ENCODE results near the gene FAM131B.
"Not testable (repeated sequence)": the region's sequence is repeated elsewhere in the genome, so short reads cannot be mapped to it uniquely, and the experiment has no call there.

Gene FAM131B

DNA sequence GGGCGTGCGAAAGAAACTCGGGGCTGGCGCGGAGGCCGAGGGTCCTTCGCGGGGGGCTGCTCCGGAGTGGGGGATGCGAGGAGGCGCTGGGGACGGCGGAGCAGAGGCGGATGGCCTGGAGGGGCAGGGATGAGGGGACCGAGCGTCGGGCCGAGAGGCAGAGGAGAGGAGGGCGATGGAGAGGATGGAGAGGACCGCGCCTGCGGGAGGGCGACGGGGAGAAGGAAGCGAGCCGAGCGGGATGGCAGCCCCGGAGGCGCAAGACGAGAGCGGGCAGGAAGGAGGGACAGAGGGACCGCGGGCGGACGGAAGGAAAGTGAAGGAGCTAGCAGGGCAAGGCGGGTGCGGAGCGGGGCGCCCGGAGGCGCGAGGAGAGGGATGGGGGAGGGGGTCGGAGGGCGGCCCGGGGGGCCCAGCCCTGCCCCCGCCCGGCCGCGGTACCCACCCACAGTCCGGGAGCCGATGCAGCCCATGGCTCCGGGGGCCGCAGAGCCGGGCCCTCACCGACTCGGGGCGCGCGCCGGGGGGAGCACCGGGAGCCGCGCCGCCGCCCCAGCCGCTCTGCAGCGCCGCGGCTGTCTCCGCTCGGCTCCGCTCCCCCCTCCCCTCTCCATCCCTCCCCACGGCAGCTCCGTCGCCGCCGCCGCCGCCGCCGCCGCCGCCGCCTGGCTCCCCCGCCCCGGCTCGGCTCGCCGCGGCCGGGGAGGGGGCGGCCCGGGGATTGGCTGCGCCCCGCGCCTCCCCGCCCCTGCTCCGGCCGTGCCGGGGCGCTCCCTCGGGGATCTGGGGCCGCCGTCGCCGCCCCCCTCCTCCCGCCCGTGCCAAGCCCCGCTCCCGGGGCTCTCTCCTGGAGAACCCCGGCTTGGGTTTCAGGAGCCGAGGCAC lies at the start of gene FAM131B:
Gene FAM131B (minus strand): TSS at position 583 of the 885 bp plus-strand sequence. CDS start 110 bp downstream, at position 473.
- DNase-seq = no peak

DNA sequence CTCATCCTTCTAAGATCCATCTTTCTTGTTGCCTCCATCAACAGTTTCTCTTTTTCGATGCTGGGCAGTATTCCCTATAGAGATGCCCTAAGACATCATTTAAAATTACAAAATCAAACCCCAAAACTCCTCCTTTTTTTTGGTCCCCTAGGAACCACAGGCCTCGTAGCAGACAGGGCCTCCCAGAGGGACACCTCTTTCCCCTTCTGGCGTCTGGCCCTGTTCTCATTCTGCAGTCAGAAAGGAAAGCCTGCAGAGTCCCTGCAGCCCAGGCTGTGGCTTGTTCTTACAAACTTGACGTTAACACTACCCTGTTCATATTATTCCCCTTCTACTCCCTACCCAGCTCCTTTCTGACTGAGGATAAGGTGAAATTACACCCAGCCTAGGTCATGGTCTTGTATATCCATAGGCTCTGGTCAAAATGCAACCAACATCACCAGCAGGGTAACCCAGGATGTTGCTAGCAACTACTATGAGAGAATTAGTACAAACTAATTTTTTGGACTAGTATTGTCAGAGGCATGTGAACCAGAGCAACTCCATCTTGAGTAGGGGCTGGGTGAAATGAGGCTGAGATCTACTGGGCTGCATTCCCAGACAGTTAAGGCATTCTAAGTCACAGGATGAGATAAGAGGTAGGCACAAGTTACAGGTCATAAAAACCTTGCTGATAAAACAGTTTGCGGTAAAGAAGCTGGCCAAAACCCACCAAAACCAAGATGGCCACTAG lies 49.6 kb upstream of the FAM131B start:
- no peak for DNase-seq

DNA sequence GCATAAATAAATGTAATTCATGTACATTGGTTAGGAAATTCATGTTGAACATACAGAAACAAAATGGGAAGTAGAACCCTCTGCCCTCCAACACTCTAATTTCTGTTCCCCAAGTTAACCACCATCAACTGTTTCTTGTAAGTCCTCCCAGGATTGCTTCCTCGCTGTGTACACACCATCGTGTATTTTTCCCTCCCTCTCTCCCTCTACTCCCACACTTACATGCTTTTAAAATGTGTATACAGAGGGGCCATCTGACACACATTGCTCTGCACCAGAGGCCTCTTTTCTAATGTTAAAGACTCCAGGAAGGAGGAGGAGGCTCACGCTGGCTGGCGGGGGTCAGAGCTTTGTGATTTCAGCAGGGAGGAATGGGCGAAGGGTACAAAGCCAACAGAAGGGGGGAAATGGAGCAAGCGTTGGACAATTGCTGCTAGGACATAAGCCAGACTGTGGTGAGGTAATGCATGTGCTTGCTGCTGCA lies 48.0 kb upstream of the FAM131B start:
- DNase-seq = no peak

DNA sequence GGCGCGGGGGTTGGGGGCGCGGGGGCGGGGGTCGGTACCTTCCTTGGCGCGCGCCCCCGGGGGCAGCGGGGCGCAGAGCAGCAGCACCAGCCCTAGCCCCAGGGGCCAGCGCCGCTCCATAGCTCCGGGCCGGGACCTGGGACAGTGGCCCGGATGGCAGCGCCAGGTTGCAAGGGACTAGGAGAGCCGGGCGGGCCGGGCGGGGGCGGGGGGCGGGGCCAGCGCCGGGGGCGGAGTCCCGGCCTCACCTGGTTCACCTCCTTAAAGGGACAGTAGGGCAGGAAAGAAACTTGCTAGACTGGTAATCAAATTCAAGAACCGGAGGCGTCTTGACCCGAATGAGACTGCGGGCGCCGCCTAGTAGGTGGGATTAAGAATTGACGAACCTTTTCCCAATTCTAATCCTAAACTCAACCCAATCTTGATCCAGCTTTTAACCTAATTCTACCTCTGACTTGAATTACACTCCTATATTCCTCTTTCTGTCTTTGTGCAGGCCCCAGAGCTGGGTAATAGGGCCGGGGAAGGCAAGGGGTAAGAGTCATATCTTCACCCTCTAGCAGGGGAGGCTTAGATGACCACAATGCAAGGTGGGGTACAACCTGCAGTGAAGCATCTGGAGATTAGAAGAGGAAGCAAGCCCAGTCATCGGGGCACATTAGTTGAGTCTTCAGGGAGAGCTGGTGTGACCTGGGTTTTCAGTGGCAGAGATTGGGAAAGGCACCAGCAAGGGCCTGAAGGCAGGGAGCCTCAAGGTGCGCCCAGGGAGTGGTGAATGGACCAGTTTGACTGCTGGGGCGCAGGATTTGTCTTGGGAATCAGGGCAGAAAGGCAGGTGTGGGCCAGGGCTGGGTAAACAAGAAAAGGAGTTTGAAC lies 46.4 kb upstream of the FAM131B start, which contains the start of gene EPHA1:
Gene EPHA1 (minus strand): TSS at position 171 of the 876 bp plus-strand sequence. CDS start 51 bp downstream, at position 120.
- no peak for DNase-seq

DNA sequence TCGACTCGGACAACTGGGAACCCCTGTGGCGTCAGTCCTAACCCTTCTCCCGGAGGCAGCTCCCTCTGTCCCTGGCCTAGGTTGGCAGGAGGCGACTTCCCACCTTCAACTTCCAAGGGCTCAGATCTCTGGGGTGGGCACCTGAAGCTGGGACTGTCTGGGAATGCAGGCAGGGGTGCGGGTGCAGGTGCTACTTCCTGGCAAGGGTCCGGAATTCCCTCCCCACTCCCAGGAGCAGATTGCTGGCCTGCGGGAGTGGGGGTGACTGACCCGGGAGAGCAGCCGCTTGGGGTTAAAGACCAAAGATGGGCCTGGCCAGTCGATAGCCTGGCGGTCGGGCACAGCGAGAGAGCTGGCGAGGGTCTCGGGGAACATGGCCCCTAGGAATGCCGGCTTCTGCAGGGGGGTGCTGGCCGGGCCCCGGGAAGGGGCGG lies 45.8 kb upstream of the FAM131B start:
- no peak for DNase-seq

DNA sequence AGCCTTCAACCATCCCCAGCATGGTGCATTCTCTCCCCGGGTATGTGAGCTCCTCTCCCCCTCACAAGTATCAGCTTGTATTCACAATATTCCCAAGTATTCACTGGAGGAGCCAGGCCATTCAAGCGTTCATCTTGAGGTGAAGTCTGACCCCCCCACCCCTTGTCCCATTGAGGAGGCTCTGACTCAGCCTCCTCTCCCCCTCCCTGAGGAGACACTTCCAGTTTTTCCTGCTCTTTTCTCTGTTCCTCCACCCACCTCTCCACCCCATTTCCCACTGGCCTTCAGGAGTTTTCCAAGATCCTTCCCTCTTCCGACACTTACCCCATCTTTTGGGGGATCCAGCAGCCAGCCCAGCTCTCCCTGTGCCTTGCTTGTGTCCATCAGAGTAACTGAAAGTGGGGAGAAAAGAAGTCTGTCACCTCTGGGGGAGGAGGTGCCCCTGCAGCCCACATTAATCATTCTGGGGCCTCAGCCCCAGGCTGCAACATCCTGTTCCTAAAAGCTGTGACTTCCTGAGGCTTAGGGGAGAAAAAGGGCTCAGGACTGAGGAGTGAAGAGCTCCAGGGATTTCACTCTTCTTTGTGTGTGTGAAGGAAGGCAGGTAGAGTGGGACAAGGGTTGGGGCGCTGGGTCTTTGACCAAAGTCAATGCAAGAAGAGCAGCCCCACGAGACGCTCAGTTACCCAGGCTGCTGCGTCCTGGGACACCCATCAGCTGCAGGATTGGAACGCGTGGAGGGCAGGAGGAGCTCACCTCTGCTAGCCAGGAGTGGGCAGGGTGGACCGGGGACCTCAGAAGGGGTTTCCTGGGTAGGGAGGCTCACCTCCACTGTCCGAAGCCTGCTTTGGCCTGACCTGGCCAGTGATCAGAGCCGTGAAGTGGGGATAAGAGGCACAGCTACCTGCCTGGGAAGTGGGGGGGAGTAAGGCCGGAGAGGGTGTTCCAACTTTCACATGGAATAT lies 45.1 kb upstream of the FAM131B start:
- no peak for DNase-seq

DNA sequence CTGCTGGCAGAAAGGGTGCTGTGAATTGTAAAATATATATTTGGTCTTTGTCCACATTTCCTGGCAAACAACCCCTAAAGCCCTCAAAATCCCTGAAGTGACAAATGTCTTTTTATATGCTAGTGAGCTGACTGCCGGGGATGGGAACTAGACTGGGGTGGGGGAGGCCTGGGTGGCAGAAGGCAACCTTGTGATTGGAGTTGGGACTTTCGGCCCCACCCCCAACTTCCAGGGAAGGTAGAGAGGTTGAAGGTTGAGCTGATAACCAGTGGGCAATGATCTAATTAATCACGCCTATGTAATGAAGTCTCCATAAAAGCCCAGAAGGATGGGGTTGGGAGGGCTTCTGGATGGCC lies 43.5 kb upstream of the FAM131B start:
- no peak for DNase-seq

DNA sequence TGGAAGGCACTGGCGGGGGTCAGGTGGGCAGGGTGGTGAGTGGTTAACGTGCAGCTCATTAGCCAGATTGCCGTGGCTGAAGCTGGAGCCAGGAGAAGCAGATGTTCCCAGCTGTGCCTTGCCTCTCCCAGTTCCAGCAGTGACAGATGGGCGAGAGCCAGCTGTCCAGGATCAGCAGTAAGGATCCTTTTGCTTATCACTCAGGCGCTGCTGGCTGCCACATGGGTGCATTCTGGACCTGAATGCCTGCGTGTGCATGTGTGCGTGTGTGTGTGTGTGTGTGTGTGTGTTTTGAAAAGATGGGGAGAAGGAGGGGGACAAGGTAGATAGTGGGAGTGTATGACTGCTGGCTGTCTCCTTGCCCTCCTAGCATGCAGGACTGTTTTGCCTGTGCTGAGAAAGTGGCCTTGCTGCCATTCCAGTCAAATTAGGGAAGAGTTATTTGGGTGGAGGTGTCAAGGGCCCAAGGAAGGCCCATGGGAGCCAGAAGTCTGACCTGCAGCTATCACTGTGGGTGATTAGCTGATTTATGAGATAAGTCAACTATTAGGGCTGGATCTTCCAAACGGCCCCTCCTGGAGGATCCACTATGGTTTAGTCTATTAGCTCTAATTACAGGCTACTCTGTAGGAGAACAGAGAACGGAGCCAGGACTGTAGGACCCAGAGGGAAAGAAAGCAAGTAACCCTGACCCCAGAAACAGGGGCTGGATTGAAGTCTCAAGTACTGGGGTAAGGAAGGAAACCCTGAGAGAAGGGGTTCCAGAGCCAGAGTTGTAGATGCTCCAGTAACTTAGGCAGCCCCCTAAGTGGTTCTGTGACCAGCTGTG lies 42.9 kb upstream of the FAM131B start:
- no peak for DNase-seq

DNA sequence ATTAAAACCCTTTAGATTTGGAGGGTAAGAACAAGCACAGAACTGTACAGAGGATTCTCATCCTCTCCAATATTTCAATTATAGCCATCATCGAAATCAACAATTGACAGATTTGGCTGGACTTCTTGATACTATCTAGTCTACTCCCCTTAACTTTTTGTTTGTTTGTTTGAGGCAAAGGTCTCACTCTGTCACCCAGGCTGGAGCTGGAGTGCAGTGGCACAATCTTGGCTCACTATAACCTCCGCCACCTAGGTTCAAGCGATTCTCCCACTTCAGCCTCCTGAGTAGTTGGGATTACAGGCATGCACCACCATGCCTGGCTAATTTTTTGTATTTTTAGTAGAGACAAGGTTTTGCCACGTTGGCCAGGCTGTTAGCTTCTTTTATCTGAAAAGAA lies 39.7 kb upstream of the FAM131B start:
- not testable (repeated sequence) for DNase-seq

DNA sequence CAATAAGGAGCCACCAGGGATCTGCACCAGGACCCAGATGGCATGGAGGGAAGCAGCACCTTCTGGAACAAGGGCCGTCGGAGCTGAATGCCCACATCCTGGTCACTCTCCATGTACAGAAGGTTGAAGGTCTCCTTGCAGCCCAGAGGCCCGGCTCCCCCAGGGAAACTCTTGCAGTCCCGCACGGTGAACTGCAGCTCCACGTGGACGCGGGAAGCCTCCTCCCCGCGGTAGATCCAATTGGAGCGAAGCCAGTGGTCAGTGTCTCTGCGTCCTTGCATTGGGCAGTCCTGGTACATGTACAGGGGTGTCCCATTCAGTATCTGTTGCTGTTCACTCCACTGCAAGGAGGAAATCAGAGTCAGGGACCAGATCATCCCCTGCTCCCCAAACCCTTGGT lies 38.8 kb upstream of the FAM131B start:
- no peak for DNase-seq

DNA sequence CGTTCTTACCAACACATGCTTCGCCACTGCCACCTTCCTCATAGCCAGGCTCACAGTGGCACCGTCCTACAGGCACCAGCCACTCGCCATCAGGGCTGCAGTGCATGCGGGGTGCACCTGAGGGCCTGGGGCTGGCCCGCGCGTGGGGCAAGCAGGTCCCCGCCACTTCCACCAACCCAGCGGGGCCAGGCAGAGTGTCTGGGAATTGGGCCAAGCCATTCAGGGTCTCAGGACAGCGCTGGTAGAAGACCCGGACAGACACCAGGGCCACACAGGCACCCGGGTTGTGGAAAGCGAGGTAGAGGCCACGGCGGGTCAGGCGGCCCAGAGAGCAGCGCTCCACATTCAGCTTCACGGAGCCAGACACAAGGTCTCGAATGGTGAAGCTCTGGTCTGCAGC lies 37.1 kb upstream of the FAM131B start:
- DNase-seq = no peak

DNA sequence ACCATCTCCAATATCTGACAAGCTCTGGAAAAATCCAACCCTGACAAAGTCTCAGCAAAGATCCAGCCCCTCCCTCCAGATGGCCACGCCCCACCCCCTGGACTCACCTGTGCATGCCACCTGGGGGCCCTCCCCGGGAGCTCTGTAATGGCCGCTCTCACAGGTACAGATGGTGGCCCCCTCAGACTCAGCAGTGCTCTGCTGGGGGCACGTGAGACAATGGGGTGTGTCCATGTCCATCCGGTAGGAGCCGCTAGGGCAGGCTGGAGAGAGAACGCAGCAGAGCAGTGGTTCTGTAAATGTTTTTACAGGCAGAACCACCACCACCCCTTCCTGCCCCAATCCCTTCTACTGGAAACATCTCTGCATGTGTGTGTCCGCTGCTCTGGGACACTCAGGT lies 36.6 kb upstream of the FAM131B start:
- no peak for DNase-seq

DNA sequence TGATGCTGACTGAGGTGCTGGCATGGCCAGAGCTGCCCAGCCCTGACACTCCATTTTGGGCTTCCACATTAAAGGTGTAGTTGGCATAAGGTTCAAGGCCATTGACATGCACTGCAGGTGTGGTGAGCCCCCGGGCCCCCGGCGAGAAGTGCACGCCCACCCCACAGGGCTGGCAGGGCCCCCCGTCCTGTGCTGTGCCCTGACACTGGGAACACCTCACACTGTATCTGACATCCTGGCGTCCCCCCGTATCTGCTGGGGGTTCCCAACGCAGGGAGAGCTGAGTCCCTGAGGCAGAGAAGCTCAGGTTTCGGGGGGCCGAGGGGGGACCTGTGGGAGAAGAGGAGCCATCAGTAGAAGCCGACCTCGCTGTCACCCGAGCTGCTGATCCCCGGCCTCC lies 36.1 kb upstream of the FAM131B start:
- no peak for DNase-seq

DNA sequence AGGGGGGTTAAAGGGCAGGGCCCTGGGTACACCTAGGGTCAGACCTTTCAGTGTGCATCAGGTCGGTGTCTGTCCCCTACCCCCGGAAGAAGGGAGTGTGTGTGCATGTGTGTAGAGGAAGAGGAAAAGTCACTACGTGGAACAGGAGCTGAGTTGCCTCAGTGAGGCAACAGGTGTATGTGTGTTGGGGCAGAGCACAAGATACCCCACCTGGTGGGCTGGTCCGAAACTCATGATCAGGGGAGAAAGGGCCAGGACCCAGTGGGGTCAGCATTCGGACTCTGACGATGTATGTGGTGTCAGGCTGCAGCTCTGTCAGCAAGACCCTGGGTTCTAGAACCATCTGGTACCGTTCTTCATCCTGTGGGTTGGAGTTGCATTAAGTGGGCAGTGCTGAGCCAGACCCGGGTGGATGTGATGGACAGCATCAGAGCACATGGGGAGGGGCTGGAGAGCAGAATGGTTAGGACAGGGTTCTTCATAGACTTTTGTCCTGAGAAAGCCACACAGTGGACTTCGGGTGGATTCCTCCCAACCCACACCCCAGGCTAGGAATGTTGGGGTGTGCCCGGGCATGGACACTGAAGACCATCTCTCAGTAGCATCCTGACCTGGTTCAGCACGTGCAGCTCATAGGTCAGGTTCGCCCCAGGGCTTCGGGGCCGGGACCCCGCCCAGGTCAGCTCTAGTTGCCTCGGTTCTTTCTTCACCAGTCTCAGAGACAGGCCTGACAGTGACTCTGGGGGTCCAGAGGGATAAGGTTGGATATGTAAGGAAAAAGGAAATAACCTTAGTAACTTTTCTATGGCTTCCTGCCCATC lies 35.4 kb upstream of the FAM131B start:
- no peak for DNase-seq

DNA sequence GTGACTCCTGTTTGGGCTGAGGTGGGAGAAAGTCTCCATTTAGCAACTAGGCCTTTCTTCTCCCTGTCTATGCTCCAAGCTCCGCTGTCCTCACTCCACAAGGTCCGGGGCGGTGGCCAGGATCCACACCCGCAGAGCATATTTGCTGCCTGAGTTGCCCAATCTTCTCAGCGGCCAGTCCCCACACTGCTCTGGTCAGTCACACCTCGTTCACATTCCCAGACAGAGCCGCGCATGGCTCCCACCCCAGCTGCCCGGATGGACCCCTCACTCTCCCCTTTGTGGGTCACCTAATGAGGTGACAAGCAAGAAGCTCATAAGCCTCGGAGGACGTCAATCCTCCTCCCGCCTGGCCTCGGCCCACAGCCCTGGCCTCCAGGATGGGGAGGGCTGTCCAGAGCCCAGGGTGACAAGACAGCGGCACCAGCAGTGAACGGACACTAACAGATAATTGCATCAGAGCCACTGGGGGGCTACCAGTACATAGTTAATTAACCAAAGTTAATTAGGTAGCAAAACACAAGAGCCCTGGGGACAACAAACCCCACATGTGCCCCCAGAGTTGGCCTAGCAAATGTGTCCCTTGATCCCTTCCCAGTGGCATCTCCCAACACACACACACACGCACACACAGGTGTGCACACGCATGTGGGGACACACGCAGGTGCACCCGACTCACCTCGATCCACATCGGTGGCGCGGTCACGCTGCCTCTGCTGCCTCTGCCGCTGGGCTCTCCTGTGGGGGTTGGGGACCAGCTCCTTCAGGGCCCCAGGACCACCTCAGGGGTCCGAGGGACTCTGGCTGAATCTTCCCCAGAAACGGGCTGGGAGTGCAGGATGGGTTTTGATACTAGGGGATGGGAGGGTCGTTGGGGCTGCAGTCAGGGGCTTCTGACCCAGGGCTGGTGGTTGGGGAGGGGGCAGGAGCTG lies 34.4 kb upstream of the FAM131B start:
- DNase-seq = no peak

DNA sequence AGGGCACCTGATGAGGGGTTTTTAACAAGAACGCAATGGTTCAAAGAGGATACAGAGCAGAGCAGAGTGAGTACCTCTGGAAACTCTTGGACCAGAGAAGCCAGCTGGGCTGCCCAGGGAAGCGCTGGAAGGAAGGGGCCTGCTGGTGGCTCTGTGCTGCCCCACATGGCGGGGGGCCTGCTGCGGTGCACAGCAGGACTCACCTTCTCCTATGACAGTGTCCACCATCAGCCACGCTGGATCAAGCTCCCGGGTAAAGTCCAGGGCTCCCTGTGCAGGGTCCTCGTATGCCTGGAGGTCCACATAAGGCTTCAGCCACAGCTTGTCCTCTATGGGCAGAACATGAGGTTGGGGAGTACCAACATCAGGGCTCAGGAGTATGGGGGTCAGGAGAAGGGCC lies 33.7 kb upstream of the FAM131B start:
- DNase-seq = no peak

DNA sequence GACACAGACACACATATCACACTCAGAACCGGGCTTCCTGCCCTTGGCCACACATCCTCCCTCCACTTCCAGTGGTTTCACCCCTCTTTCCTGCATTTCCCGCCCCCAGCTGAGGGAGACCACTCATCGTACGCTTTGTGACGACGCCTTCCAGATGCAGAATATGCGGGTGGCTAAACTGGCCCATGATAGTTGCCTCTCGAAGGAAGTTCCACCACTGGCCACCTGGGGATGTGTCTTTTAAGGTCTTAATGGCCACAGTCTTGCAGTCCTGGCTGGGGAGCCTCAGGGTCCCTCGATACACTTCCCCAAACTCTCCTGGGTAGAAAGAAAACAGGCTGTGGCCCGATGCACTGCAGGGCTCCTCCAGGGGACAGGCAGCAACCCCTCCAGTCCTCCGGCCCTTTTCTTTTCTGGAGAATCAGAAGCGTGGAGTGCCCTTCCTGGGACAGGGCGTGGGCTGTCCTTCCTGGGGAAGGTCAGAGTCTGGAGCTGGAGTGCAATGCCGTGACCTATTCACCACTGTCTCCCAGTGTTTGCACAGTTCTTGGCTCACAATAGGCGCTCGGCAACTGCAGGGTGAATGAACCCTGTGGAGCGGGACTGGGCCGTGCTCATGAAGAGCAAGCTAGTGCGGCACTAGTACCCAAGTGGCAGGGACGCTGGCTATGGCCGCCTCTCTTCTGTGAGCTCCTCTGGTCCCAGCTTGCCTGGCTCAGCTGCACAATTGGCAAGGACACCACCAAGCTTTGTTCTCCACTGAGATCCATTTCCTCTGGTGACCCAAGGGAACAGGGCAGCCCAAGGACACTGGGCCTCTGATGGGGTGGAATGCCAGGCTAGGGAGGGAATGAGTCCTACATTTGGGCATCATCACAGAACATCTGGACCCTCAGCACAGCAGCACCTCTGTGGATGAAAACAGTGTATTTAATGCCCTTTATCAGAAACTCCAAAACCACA lies 33.0 kb upstream of the FAM131B start:
- no peak for DNase-seq
